Mesendoderm (in vitro differentiated cells): Measurements from ENCODE around the gene PRKAG2.
A peak's percentile ranks its signal among the peaks of the same experiment; 100 is the strongest.

ENCODE experiments used
- DNase-seq: peaks from one replicate; pipeline ENCODE4 v3.0.0; 2013
- H2AK5ac ChIP-seq: 2 replicates; pipeline ENCODE4 v1.6.1; 2013; ENCODE audit warnings: low read length, inconsistent platforms
- H2BK120ac ChIP-seq: 2 replicates; pipeline ENCODE4 v1.6.1; 2013; ENCODE audit warnings: low read depth, mild to moderate bottlenecking, low read length, moderate library complexity, mixed read lengths
- H2BK15ac ChIP-seq: replicated peaks from 2 replicates; pipeline ENCODE4 v1.6.1; 2013; ENCODE audit warnings: low read depth, mild to moderate bottlenecking, moderate library complexity
- H2BK5ac ChIP-seq: 2 replicates; pipeline ENCODE4 v1.6.1; 2013; ENCODE audit warnings: low read length, inconsistent platforms
- H3K18ac ChIP-seq: 2 replicates; pipeline ENCODE4 v1.6.1; 2013; ENCODE audit warnings: mild to moderate bottlenecking, low read length, mixed read lengths
- H3K23ac ChIP-seq: one replicate; pipeline ENCODE4 v1.6.1; 2013; ENCODE audit warnings: low read length
- H3K27ac ChIP-seq: 2 replicates; pipeline ENCODE4 v1.5.1; 2013; ENCODE audit warnings: low read depth, mild to moderate bottlenecking, inconsistent platforms, low read length, moderate library complexity
- H3K27me3 ChIP-seq: 2 replicates; pipeline ENCODE4 v1.6.1; 2013; ENCODE audit warnings: low read length, control low read depth, mild to moderate bottlenecking, inconsistent platforms; ENCODE audit not compliant: insufficient read depth, poor library complexity
- H3K36me3 ChIP-seq: 2 replicates; pipeline ENCODE4 v1.6.1; 2013; ENCODE audit warnings: low read length, inconsistent platforms; ENCODE audit not compliant: control insufficient read depth, insufficient read depth
- H3K4ac ChIP-seq: one replicate; pipeline ENCODE4 v1.6.1; 2013; ENCODE audit warnings: low read depth, mild to moderate bottlenecking, low read length, moderate library complexity
- H3K4me1 ChIP-seq: 2 replicates; pipeline ENCODE4 v1.6.1; 2013; ENCODE audit warnings: low read depth, low read length, inconsistent platforms; ENCODE audit not compliant: control insufficient read depth
- H3K4me2 ChIP-seq: 2 replicates; pipeline ENCODE4 v1.6.1; 2013; ENCODE audit warnings: low read length
- H3K4me3 ChIP-seq: 2 replicates; pipeline ENCODE4 v1.5.1; 2013; ENCODE audit warnings: mild to moderate bottlenecking, low read length
- H3K56ac ChIP-seq: one replicate; pipeline ENCODE4 v1.6.1; 2013; ENCODE audit warnings: low read length
- H3K79me1 ChIP-seq: 2 replicates; pipeline ENCODE4 v1.6.1; 2013; ENCODE audit warnings: low read length, inconsistent platforms
- H3K79me2 ChIP-seq: 2 replicates; pipeline ENCODE4 v1.6.1; 2013; ENCODE audit warnings: mild to moderate bottlenecking, low read length; ENCODE audit not compliant: control insufficient read depth, insufficient read depth
- H3K9ac ChIP-seq: 2 replicates; pipeline ENCODE4 v1.6.1; 2013; ENCODE audit warnings: low read length, inconsistent platforms
- H4K5ac ChIP-seq: one replicate; pipeline ENCODE4 v1.6.1; 2013; ENCODE audit warnings: low read length
- H4K8ac ChIP-seq: one replicate; pipeline ENCODE4 v1.6.1; 2013; ENCODE audit warnings: low read depth, mild to moderate bottlenecking, control low read depth, low read length, moderate library complexity
- WGBS: extraction: QIAGEN DNeasy Blood & Tissue Kit; methylation state at CpG from one replicate; pipeline ENCODE4 v1.1.7; 2013; ENCODE audit warnings: low lambda C conversion rate, missing lambda C conversion rate; ENCODE audit not compliant: insufficient coverage; ENCODE audit errors: extremely low coverage; 5-methylcytosine and 5-hydroxymethylcytosine counted together

PRKAG2 gene

DNA sequence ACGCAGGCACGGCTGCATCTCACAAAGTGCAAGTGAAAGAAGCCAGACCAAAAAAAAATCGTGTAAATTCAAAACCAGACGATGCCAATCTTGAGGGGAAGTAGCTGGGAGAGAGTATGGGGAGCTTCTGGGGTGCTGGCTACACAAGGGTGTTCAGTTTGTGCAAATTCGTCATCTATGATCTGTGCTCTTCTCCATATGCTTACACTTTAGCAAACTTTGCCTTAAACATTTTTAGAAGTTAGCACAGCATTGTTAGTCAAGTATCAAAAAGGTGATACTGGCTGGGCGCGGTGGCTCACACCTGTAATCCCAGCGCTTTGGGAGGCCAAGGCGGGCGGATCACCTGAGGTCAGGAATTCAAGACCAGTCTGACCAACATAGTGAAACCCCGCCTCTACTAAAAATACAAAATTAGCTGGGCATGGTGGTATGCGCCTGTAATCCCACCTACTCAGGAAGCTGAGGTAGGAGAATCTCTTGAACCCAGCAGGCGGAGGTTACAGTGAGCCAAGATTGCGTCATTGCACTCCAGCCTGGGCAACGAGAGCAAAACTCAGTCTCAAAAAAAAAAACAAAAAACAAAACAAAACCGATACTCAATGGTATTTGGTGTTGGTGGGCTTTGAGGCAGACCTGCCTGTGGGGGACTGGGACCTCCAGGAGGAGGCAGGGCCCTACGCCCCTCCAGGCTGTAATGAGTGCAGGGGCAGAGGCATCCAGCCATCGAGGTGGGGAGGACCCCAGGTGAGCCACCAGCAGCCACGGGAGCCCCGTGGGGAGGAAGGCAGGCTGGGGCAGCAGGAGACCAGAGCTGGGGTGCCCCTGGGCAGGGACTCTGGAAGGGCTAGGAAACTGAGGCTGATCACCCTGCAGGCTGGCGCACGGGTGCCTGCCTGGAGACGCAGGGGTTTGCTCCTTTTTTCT is 150.0 kb downstream of the PRKAG2 start:
- H2AK5ac ChIP-seq = no peak overlapping the region
- no peak overlapping the region for H3K18ac ChIP-seq
- H4K5ac ChIP-seq = no peak overlapping the region
- H3K36me3 ChIP-seq = no peaks in the 10 kb centered on the region
- DNase-seq = no peak
- peak overlapping the region; percentile 30 for H3K27ac ChIP-seq
- no CpG with 5 or more reads among the region's 23 CpGs for WGBS
- H3K9ac ChIP-seq = no peak overlapping the region
- H3K79me1 ChIP-seq = no peaks in the 10 kb centered on the region
- no peak overlapping the region for H2BK120ac ChIP-seq
- H3K4me1 ChIP-seq = no peaks in the 10 kb centered on the region
- H3K56ac ChIP-seq = no peak overlapping the region
- H3K27me3 ChIP-seq = no peaks in the 10 kb centered on the region
- no peak overlapping the region for H3K4ac ChIP-seq
- no peak overlapping the region for H4K8ac ChIP-seq
- no peak overlapping the region for H2BK15ac ChIP-seq
- H3K23ac ChIP-seq = no peak overlapping the region
- no peak overlapping the region for H3K4me3 ChIP-seq
- no peak overlapping the region for H2BK5ac ChIP-seq
- H3K4me2 ChIP-seq = no peak overlapping the region
- H3K79me2 ChIP-seq = no peaks in the 10 kb centered on the region

GRCh38 chr7:151725844-151726651 is 150.9 kb downstream of the PRKAG2 start:
- Histone ChIP-seq H2BK15ac (no peak overlapping the region), H3K4me2 (no peak overlapping the region), H3K79me2 (no peaks in the 10 kb centered on the region), H2BK5ac (no peak overlapping the region), H3K79me1 (no peaks in the 10 kb centered on the region), H4K5ac (no peak overlapping the region), H3K4me1 (no peaks in the 10 kb centered on the region), H3K56ac (no peak overlapping the region), H3K9ac (no peak overlapping the region), H3K27ac (no peak overlapping the region), H3K4ac (no peak overlapping the region), H3K36me3 (no peaks in the 10 kb centered on the region), H4K8ac (no peak overlapping the region), H3K18ac (no peak overlapping the region), H3K27me3 (no peaks in the 10 kb centered on the region), H2BK120ac (no peak overlapping the region), H3K4me3 (no peak overlapping the region), H2AK5ac (no peak overlapping the region), H3K23ac (no peak overlapping the region)
- DNase-seq = peak; percentile 44
- no CpG with 5 or more reads among the region's 23 CpGs for WGBS

DNA sequence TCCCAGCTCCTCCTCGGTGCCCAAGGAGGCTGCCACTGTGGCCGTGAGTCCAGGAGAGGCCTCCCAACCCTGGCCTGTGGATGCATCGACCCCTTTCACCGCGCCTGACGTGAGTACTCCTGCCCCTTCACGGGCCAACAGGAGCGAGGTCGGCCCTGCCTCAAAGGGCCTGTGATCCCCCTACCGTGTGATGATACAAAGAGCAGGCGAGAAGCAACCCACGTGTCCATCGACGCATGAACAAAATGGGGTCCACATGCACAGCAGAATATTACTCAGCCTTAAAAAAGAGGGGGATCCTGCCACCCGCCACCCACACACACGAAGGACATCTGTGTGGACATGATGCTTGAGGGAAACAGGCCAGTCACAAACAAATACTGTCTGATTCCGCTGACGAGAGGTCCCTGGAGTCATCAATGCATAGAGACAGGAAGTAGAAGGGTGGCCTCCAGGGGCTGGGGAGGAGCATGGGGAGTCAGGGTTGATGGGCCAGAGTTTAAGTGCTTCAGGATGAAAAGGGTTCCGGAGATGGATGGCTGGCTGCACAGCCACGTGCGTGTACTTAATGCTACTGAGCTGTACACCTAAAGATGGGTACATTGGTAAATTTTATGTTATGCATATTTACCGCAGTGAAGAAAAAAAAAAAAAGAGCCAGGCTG is 151.9 kb downstream of the PRKAG2 start:
- Histone ChIP-seq H2BK5ac (no peak overlapping the region), H2BK15ac (no peak overlapping the region), H3K4me2 (no peak overlapping the region), H3K56ac (no peak overlapping the region), H3K79me1 (no peaks in the 10 kb centered on the region), H3K27ac (no peak overlapping the region), H2AK5ac (no peak overlapping the region), H3K4me3 (no peak overlapping the region), H3K79me2 (no peaks in the 10 kb centered on the region), H3K27me3 (no peaks in the 10 kb centered on the region), H4K8ac (no peak overlapping the region), H4K5ac (no peak overlapping the region), H3K4me1 (no peaks in the 10 kb centered on the region), H3K4ac (no peak overlapping the region), H2BK120ac (no peak overlapping the region), H3K18ac (no peak overlapping the region), H3K23ac (no peak overlapping the region), H3K9ac (no peak overlapping the region), H3K36me3 (no peaks in the 10 kb centered on the region)
- WGBS = no CpG with 5 or more reads among the region's 22 CpGs
- DNase-seq = no peak

GRCh38 chr7:151724250-151724915 is 152.5 kb downstream of the PRKAG2 start:
- no peaks in the 10 kb centered on the region for H3K4me1 ChIP-seq
- H3K4me3 ChIP-seq = no peak overlapping the region
- no peak for DNase-seq
- H3K4ac ChIP-seq = no peak overlapping the region
- no peak overlapping the region for H2BK15ac ChIP-seq
- no peak overlapping the region for H3K56ac ChIP-seq
- no peak overlapping the region for H4K8ac ChIP-seq
- no peak overlapping the region for H3K9ac ChIP-seq
- no CpG with 5 or more reads among the region's 29 CpGs for WGBS
- H2AK5ac ChIP-seq = no peak overlapping the region
- no peak overlapping the region for H2BK5ac ChIP-seq
- no peak overlapping the region for H2BK120ac ChIP-seq
- H3K27me3 ChIP-seq = no peaks in the 10 kb centered on the region
- no peaks in the 10 kb centered on the region for H3K36me3 ChIP-seq
- no peaks in the 10 kb centered on the region for H3K79me2 ChIP-seq
- H3K79me1 ChIP-seq = no peaks in the 10 kb centered on the region
- H3K27ac ChIP-seq = no peak overlapping the region
- H3K4me2 ChIP-seq = no peak overlapping the region
- H4K5ac ChIP-seq = no peak overlapping the region
- H3K18ac ChIP-seq = no peak overlapping the region
- H3K23ac ChIP-seq = no peak overlapping the region

DNA sequence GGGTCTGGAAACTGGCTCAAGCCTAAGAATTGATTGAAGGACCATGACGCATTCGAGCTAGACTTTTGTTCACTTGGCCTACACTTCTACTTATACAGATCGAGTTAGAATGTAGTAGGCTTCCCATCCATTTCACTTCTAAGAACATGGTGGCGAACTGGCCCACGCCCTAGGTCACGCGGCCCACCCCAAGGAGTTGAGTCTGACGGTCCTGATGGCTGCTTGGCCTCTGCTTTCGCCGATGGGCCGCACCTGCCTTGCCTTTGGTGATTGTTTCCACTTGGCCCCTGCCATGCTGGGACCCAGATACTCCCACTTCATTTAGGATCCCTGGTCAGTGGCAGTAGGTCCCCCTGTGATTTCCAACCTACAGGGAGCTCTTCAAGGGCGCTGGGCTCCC is 153.6 kb downstream of the PRKAG2 start:
- no CpG with 5 or more reads among the region's 12 CpGs for WGBS
- Histone ChIP-seq H2BK15ac (no peak overlapping the region), H3K18ac (no peak overlapping the region), H3K56ac (no peak overlapping the region), H2BK5ac (no peak overlapping the region), H3K9ac (no peak overlapping the region), H3K4ac (no peak overlapping the region), H2BK120ac (no peak overlapping the region), H3K79me1 (no peaks in the 10 kb centered on the region), H4K8ac (no peak overlapping the region), H3K27me3 (no peaks in the 10 kb centered on the region), H3K27ac (no peak overlapping the region), H3K79me2 (no peaks in the 10 kb centered on the region), H3K4me3 (no peak overlapping the region), H2AK5ac (no peak overlapping the region), H3K4me1 (no peaks in the 10 kb centered on the region), H3K36me3 (no peaks in the 10 kb centered on the region), H4K5ac (no peak overlapping the region), H3K4me2 (no peak overlapping the region), H3K23ac (no peak overlapping the region)
- no peak for DNase-seq
